WTC11 (cell line): Measurements from ENCODE around the gene RBM39.

ENCODE experiments used
- AFF4 ChIP-seq: sonication (generic); formaldehyde crosslinking; IDR thresholded peaks from 2 replicates; pipeline ENCODE4 v1.8.1; 2023; ENCODE audit warnings: mild to moderate bottlenecking, missing genetic modification reagents, borderline replicate concordance
- CREB1 ChIP-seq: sonication (generic); formaldehyde crosslinking; IDR thresholded peaks from 2 replicates; pipeline ENCODE4 v1.8.0; 2023; ENCODE audit warnings: mild to moderate bottlenecking, missing genetic modification reagents
- CTCF ChIP-seq: fragments of 200-600 bp; IDR thresholded peaks from 2 replicates; pipeline ENCODE4 v1.8.0; 2022; ENCODE audit warnings: antibody characterized with exemption
- NFYB ChIP-seq: sonication (generic); formaldehyde crosslinking; conservative IDR thresholded peaks from 2 replicates; pipeline ENCODE4 v1.8.0; 2022; ENCODE audit warnings: low read depth, missing genetic modification reagents
- PRDM15 ChIP-seq: sonication (generic); formaldehyde crosslinking; IDR thresholded peaks from 2 replicates; pipeline ENCODE4 v1.8.0; 2022; ENCODE audit warnings: missing genetic modification reagents
- SMAD3 ChIP-seq: sonication (generic); formaldehyde crosslinking; IDR thresholded peaks from 2 replicates; pipeline ENCODE4 v1.8.0; 2022; ENCODE audit warnings: missing genetic modification reagents, mild to moderate bottlenecking, borderline replicate concordance
- SP1 ChIP-seq: sonication (generic); formaldehyde crosslinking; conservative IDR thresholded peaks from 2 replicates; pipeline ENCODE4 v1.8.1; 2022; ENCODE audit warnings: missing genetic modification reagents
- ZNF317 ChIP-seq: sonication (generic); formaldehyde crosslinking; IDR thresholded peaks from 2 replicates; pipeline ENCODE4 v1.8.1; 2023; ENCODE audit warnings: low read depth, mild to moderate bottlenecking, moderate library complexity, missing genetic modification reagents, borderline replicate concordance
- TF ChIP-seq, protein P1 (sequence below): sonication (generic); formaldehyde crosslinking; IDR thresholded peaks from 2 replicates; pipeline ENCODE4 v1.8.0; 2022; ENCODE audit warnings: mild to moderate bottlenecking, missing genetic modification reagents
- TF ChIP-seq, protein P2 (sequence below): sonication (generic); formaldehyde crosslinking; IDR thresholded peaks from 2 replicates; pipeline ENCODE4 v1.8.0; 2023; ENCODE audit warnings: missing genetic modification reagents
- TF ChIP-seq, protein P3 (sequence below): sonication (generic); formaldehyde crosslinking; IDR thresholded peaks from 2 replicates; pipeline ENCODE4 v1.8.1; 2022; ENCODE audit warnings: mild to moderate bottlenecking, missing genetic modification reagents, moderate library complexity, borderline replicate concordance
- TF ChIP-seq, protein P4 (sequence below): sonication (generic); formaldehyde crosslinking; IDR thresholded peaks from 2 replicates; pipeline ENCODE4 v1.8.0; 2022; ENCODE audit warnings: mild to moderate bottlenecking, missing genetic modification reagents

GRCh38 chr20:35669681-35670080 lies 72.4 kb downstream of the RBM39 start:
- TF ChIP-seq, protein P1, sequence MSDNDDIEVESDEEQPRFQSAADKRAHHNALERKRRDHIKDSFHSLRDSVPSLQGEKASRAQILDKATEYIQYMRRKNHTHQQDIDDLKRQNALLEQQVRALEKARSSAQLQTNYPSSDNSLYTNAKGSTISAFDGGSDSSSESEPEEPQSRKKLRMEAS (CRISPR knock-in tag): no peak
- TF ChIP-seq CTCF: no peak
- no peak for TF ChIP-seq AFF4 (CRISPR knock-in tag)
- TF ChIP-seq, protein P2, sequence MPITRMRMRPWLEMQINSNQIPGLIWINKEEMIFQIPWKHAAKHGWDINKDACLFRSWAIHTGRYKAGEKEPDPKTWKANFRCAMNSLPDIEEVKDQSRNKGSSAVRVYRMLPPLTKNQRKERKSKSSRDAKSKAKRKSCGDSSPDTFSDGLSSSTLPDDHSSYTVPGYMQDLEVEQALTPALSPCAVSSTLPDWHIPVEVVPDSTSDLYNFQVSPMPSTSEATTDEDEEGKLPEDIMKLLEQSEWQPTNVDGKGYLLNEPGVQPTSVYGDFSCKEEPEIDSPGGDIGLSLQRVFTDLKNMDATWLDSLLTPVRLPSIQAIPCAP (CRISPR knock-in tag): no peak
- TF ChIP-seq NFYB (CRISPR knock-in tag): no peak
- TF ChIP-seq PRDM15: no peak
- TF ChIP-seq SP1 (CRISPR knock-in tag): no peak
- TF ChIP-seq, protein P3, sequence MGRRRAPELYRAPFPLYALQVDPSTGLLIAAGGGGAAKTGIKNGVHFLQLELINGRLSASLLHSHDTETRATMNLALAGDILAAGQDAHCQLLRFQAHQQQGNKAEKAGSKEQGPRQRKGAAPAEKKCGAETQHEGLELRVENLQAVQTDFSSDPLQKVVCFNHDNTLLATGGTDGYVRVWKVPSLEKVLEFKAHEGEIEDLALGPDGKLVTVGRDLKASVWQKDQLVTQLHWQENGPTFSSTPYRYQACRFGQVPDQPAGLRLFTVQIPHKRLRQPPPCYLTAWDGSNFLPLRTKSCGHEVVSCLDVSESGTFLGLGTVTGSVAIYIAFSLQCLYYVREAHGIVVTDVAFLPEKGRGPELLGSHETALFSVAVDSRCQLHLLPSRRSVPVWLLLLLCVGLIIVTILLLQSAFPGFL (CRISPR knock-in tag): no peak
- no peak for TF ChIP-seq ZNF317 (CRISPR knock-in tag)
- no peak for TF ChIP-seq SMAD3
- TF ChIP-seq, protein P4, sequence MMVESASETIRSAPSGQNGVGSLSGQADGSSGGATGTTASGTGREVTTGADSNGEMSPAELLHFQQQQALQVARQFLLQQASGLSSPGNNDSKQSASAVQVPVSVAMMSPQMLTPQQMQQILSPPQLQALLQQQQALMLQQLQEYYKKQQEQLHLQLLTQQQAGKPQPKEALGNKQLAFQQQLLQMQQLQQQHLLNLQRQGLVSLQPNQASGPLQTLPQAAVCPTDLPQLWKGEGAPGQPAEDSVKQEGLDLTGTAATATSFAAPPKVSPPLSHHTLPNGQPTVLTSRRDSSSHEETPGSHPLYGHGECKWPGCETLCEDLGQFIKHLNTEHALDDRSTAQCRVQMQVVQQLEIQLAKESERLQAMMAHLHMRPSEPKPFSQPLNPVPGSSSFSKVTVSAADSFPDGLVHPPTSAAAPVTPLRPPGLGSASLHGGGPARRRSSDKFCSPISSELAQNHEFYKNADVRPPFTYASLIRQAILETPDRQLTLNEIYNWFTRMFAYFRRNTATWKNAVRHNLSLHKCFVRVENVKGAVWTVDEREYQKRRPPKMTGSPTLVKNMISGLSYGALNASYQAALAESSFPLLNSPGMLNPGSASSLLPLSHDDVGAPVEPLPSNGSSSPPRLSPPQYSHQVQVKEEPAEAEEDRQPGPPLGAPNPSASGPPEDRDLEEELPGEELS (CRISPR knock-in tag): no peak
- TF ChIP-seq CREB1 (CRISPR knock-in tag): no peak
